ENCODE results near the gene DUSP5. TPM values are rescaled to one million over a fixed set of nuclear protein-coding genes. Genes with fewer than 3 reads are reported as not detected.
A peak's percentile ranks its signal among the peaks of the same experiment; 100 is the strongest.

Gene DUSP5
- polyA plus RNA-seq, 3 donors, result 2.0 to 65.3 (median 3.9) TPM

DNA sequence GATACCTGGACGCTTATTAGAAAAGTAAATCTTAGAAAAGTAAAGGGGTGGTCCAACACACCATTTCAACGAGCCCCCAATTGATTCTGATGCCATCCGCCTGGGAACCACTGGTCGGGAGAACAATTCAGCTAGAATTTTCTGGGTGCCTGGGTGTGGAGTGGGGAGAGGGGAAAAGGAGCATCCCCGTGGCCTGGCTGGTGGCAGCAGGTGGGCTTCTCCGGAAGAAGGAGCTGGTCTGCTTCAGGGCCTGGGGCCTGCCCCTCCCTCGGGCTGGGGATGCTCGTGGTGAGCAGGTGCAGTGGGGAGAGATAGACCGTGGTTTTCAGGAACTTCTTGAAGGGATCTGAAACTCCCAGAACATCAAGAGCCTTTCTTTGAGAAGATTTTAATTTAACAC is 39.9 kb upstream of the DUSP5 start:
- no peak overlapping the region for H3K4me3 ChIP-seq (replicated peaks in 1 of 3; ENCODE audit: low read depth in 2 of 3, low read length in 3 of 3)
- Mint-ChIP-seq H3K36me3 (no peaks in the 10 kb centered on the region), H3K27ac (no peak overlapping the region), H3K27me3 (ENCODE audit: low read depth in 3 of 3) (peaks cover 2 to 6% (median 5%) of the 10 kb centered on the region in 3 donors), H3K4me1 (peaks cover 20% of the 10 kb centered on the region), H3K4me3 (no peak overlapping the region), H3K9me3 (peaks cover 0 to 2% (median 0%) of the 10 kb centered on the region in 7 donors)
- no peaks in the 10 kb centered on the region for H3K36me3 ChIP-seq (replicated peaks in 1 of 2; ENCODE audit: control insufficient read depth in 1 of 2, insufficient read depth in 2 of 2, low read length in 2 of 2)
- intact Hi-C loops (cut with micrococcal nuclease), result no loop called here
- no peaks in the 10 kb centered on the region for H4K20me1 ChIP-seq (ENCODE audit: insufficient read depth, low read length)
- H3K4me1 ChIP-seq (ENCODE audit: control insufficient read depth in 1 of 2, insufficient read depth in 2 of 2, low read length in 2 of 2), result no peaks in the 10 kb centered on the region
- no peak overlapping the region for H3K4me2 ChIP-seq (replicated peaks; ENCODE audit: extremely low read depth, low read length, poor library complexity, severe bottlenecking)
- 90% methylated on average over 5 of the region's 9 CpGs for WGBS (ENCODE audit: insufficient coverage)
- no peak overlapping the region for H2AFZ ChIP-seq (ENCODE audit: insufficient read depth, low read depth, low read length, poor library complexity, severe bottlenecking)
- H3K27me3 ChIP-seq (ENCODE audit: control insufficient read depth in 2 of 2, insufficient read depth in 2 of 2, low read length in 2 of 2), result no peaks in the 10 kb centered on the region
- TF ChIP-seq, protein P1, sequence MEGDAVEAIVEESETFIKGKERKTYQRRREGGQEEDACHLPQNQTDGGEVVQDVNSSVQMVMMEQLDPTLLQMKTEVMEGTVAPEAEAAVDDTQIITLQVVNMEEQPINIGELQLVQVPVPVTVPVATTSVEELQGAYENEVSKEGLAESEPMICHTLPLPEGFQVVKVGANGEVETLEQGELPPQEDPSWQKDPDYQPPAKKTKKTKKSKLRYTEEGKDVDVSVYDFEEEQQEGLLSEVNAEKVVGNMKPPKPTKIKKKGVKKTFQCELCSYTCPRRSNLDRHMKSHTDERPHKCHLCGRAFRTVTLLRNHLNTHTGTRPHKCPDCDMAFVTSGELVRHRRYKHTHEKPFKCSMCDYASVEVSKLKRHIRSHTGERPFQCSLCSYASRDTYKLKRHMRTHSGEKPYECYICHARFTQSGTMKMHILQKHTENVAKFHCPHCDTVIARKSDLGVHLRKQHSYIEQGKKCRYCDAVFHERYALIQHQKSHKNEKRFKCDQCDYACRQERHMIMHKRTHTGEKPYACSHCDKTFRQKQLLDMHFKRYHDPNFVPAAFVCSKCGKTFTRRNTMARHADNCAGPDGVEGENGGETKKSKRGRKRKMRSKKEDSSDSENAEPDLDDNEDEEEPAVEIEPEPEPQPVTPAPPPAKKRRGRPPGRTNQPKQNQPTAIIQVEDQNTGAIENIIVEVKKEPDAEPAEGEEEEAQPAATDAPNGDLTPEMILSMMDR (IDR thresholded peaks at IDR 0.05), result no peak
- no peaks in the 10 kb centered on the region for H3K79me2 ChIP-seq (ENCODE audit: insufficient read depth, low read length)
- H3K9ac ChIP-seq (ENCODE audit: insufficient read depth, low read length, poor library complexity, severe bottlenecking), result no peak overlapping the region
- no peak overlapping the region for H3K27ac ChIP-seq (ENCODE audit: low read depth in 1 of 2, low read length in 2 of 2)
- no peaks in the 10 kb centered on the region for H3K9me3 ChIP-seq (replicated peaks in 1 of 2; ENCODE audit: control insufficient read depth in 1 of 2, insufficient read depth in 1 of 2, low read length in 2 of 2)
- DNase-seq, result no peak

DNA sequence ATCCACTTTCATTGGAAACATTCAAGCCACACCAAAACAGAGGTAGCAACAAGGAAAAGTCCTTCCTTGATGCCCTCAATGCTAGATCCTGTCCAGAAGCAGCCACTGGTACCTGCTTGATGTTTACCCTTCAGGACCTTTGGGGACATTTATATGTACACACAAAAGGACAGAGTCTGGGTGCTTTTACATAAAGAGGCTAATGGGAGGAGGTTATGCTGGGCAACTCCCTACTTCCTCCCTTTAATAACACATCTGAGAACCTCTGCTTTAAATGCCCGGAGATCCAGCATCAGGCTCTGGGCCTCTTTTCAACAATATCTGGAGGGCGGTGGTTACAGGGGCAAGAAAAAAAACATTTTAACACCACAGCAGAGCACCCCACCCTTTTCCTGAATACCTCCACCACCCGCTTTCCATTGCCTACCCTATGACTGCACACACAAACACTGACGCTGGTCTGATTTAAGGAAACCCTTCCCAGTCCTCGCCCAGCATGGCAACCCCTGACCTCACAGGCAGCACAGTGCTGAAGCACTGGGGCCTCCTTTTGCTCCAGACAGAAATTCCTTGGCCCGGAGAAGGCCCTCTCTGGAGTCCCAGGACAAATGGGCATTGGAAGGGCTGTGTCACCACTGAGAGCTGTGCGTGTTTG is 39.3 kb upstream of the DUSP5 start:
- Mint-ChIP-seq H3K9me3 (peaks cover 0 to 2% (median 0%) of the 10 kb centered on the region in 7 donors), H3K36me3 (no peaks in the 10 kb centered on the region), H3K27ac (peak overlapping the region in 1 of 7 donors; percentile 56), H3K27me3 (ENCODE audit: low read depth in 3 of 3) (peaks cover 2 to 6% (median 5%) of the 10 kb centered on the region in 3 donors), H3K4me1 (peaks cover 20% of the 10 kb centered on the region), H3K4me3 (no peak overlapping the region)
- Histone ChIP-seq H3K36me3 (replicated peaks in 1 of 2; ENCODE audit: control insufficient read depth in 1 of 2, insufficient read depth in 2 of 2, low read length in 2 of 2) (no peaks in the 10 kb centered on the region), H3K4me2 (replicated peaks; ENCODE audit: extremely low read depth, low read length, poor library complexity, severe bottlenecking) (no peak overlapping the region), H3K27me3 (ENCODE audit: control insufficient read depth in 2 of 2, insufficient read depth in 2 of 2, low read length in 2 of 2) (no peaks in the 10 kb centered on the region), H3K9ac (ENCODE audit: insufficient read depth, low read length, poor library complexity, severe bottlenecking) (no peak overlapping the region), H4K20me1 (ENCODE audit: insufficient read depth, low read length) (no peaks in the 10 kb centered on the region), H3K4me3 (replicated peaks in 1 of 3; ENCODE audit: low read depth in 2 of 3, low read length in 3 of 3) (no peak overlapping the region), H3K27ac (ENCODE audit: low read depth in 1 of 2, low read length in 2 of 2) (no peak overlapping the region), H2AFZ (ENCODE audit: insufficient read depth, low read depth, low read length, poor library complexity, severe bottlenecking) (no peak overlapping the region), H3K4me1 (ENCODE audit: control insufficient read depth in 1 of 2, insufficient read depth in 2 of 2, low read length in 2 of 2) (no peaks in the 10 kb centered on the region), H3K9me3 (replicated peaks in 1 of 2; ENCODE audit: control insufficient read depth in 1 of 2, insufficient read depth in 1 of 2, low read length in 2 of 2) (no peaks in the 10 kb centered on the region), H3K79me2 (ENCODE audit: insufficient read depth, low read length) (no peaks in the 10 kb centered on the region)
- TF ChIP-seq, protein P1 (IDR thresholded peaks at IDR 0.05), result no peak
- no peak for DNase-seq
- intact Hi-C loops (cut with micrococcal nuclease), result no loop called here
- WGBS (ENCODE audit: insufficient coverage), result 81% methylated on average over 7 of the region's 7 CpGs
